ENCODE results near the gene FAU.
"Not testable (repeated sequence)": the region's sequence is repeated elsewhere in the genome, so short reads cannot be mapped to it uniquely, and the experiment has no call there.

FAU gene

DNA sequence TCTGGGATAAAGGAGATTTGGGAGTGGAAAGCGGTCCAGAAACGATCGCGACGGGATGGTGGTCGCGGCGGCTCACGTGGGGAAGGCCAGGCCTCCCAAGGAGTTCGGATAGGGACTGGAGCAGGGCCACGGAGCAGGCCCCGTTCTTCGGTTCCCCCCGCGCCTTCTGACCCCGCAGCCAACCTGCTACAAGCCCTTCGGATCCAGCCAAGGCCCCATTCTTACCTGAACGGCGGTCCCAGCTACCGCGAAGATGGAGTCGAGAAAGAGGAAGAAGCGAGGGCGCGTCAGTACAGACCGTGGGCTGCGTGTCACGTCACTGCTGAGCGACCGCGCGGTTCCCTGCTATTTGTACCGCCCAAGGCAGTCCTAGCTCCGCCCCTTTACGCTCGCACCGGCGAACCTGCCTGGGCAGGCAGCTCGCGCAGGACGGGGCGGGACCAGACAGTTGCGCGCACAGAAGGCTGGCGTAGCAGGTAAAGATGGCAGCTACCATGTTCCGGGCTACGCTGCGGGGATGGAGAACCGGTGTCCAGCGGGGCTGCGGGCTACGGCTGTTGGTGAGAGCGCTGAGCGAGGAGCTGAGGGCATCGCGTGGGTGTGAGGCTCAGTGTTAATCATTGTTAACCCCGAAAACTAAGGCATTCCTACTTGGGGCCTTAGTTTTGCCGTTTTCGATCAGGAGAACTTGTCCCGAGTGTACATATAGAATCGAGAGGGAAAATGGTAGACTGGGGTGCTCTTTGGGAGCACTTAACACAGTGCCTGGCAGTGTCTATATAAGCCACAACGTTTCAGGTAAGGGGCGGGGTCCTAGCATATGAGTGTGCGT, at the start of gene FAU, which contains the start of gene MRPL49:
TSS of gene FAU (minus strand) at position 270 of the 832 bp plus-strand sequence. CDS start 321 bp downstream, outside the sequence.
TSS of gene MRPL49 (plus strand) at position 457 of the 832 bp plus-strand sequence. CDS start at position 483, 26 bp downstream.
- peak; percentile 98 for DNase-seq

DNA sequence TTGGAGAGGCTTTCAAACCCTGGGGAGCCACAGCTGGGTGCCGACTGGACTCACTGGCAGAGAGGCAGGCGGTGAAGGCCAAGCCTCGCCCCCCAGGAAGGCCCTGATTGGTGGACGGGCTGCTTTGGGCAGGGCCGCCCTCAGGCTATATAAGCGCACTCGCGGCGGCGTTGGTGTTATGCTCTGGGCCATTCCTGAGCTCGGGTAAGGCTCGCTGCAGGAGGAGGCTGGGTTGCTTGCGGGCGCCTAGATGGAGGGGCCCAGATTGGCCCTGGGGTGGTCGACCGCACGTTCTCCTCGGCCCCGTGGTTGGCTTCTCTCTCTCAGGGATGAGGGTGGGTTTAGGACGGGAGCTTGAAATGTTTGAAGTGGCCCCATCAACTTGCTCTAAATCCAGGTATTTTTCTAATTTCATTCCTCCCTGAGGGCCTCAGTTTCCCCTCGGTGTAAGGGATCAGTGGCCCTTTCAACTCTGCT, 48.2 kb upstream of the FAU start, which contains the start of gene SPDYC:
TSS of gene SPDYC (plus strand) at position 176 of the 477 bp plus-strand sequence. CDS start 1,125 bp downstream, outside the sequence.
- no peak for DNase-seq

DNA sequence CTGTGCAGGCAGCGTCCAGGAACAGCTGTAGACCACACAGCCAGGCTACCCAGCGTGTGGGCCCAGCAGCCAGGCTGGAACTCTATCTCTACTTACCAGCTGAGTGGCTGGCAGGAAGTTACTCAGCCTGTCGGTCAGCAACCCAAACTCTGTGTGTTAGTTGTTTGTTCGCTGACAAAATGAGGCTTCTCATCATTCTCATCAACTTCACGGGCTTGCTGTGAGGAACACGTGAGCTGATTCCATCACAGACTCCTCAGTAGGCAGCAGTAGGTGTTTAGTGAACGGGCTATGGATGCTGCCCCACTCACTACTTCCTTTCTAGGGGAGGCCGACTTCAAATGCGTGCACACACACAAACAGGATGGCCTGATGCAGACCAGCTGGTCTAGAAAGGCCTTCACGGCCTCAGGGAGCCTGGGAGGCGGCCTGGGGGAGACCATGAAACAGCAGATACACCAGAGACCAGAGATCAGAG, 47.3 kb upstream of the FAU start:
- DNase-seq: no peak

DNA sequence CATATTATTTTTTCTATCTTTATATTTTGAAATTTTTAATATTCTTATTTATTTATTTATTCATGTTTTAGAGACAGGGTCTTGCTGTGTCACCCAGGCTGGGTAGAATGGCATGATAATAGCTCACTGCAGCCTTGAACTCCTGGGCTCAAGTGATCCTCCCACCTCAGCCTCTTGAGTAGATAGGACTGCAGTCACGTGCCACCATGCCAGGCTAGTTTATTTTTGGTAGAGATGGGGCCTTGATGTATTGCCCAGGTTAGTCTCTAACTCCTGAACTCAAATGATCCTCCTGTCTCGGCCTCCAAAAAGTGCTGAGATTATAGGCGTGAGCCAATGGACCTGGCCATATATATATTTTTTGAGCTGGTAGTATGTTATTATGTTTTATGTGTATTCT, 45.7 kb upstream of the FAU start:
- DNase-seq: no peak

DNA sequence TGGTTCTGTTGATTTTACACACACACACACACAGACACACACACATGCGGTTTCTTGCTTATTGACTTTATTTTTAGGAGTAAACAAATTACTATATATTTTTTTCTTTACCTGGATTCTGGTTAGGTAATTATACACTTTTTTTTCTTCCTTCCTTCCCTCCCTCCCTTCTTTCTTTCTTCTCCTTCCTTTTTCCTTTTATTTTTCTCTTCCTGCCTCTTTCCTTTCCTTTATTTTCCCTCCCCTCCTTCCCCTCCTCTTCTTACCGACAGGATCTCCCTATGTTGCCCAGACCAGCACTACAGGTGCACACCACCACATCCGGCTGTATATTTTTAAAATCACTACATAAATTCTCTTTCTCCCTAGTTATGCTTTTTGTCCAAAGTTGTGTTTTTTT, 45.0 kb upstream of the FAU start:
- DNase-seq: no peak

DNA sequence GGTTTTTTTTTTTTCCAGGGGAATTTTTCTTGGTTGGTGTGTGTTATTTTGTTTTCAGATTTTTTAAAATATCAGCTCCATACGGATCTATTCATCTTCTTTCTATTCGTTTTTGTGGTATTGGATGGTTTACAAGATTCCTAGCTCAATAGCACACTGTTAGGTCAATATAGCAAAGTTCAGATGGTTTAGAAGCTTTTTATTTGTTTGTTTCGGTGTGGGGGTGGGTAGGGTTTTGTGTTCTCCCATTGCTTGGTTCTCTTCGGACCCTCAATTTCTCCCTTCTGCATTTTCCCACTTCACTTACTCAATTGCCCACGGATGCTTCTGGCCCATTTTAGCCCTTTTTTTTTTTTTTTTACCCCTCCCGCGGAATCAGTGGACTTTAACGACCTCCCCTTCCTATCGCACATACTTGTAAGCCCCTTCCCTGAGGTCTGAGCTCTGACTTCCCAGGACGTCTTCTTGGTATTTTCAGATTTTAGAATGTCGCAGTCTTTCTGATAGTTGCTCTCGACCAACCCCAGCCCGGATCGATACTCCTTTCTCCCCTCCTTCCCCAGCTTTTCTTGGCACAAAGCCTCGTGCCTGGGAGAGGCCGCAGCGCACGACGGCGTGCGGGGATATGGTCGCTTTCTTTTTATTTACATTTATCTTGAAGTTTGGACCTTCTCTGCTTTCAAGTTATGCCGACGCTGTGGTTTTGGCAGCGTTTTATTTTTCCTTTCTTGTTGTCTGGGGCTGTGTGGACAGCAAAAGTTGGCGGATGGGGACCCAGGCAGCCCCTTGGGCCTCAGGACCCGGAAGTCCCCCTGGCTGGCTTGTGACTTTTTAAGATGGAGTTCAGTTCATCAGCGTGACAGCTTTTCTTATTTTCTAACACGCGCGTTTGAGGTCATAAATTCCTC, 43.7 kb upstream of the FAU start:
- no peak for DNase-seq

DNA sequence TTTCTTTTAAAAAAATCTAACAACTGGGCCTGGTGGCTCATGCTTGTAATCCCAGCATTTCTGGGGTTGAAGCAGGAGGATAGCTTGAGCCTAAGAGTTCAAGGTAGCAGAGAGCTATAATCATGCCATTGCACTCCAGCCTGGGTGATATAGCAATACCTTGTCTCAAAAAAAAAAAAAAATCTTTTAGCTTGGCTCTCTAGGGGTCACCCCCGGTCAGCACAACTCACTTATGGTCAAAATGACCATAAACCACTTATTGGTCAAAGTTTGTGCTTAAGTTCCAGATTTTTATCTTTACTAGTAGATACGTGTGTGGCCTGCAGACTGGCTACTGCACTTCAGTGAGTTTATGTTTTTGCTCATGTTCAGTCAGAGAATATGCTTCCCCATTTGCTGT, 41.8 kb upstream of the FAU start:
- no peak for DNase-seq

DNA sequence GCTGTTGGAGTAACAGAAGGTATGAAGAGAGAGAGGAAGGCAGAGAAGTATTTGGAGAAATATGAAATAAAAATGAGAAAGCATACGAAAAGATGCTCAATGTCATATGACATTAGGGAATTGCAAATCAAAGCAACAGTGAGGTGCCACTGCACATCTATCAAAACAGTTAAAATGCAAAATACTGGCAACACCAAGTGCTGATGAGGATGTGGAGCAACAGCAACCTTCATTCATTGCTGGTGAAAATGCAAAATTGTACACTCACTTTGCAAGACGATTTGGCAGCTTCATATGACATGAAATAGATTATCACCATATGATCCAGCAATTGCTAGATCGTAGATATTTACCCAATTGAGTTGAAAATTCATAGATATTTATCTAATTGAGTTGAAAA, 38.7 kb upstream of the FAU start:
- DNase-seq: no peak

DNA sequence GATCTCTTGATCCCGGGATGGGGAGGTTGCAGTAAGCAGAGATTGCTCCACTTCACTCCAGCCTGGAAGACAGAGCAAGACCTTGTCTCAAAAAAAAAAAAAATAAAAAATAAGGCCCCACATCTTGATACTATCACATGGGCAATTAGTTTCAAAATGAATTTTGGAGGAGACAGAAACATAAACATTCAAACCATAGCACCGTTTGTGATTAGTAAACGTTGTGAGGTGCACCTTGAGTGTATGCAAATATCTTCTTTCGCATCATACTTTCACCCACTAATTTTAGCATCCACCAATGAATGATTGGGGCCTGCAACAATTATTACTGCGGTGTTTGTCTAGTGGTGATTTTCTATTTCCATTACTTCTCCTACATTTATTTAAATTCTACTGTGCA, 37.1 kb upstream of the FAU start:
- no peak for DNase-seq

DNA sequence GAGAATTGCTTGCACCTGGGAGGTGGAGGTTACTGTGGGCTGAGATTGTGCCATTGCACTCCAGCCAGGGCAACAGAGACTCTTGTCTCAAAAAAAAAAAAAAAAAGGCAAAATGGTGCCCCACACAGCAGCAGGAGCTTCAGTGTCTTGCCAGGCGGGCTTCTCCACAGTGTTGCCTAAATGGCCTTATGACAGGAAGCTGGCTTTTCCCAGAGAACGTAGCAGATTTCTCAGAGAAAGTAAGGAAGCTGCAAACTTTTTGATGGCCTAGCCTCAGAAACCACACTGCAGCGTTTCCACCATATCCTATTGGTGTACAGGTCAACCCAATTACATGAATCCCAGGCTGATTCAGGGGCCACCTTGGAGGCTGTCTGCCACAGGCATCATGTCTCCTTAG, 35.4 kb upstream of the FAU start:
- DNase-seq: no peak

DNA sequence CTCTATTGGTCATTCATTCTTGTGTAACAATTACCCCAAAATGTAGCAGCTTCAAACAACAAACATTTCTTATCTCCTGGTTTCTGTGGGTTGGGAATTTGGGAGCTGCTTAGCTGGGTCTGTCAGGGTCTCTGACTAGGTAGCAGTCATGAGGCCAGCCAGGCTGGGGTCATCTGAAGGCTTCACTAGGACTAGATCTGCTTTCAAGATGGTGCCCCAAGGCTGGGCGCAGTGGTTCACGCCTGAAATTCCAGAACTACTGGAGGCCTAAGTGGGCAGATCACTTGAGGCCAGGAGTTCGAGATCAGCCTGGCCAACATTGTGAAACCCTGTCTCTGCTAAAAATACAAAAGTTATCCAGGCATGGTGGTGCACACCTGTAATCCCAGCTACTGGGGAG, 35.0 kb upstream of the FAU start:
- no peak for DNase-seq

DNA sequence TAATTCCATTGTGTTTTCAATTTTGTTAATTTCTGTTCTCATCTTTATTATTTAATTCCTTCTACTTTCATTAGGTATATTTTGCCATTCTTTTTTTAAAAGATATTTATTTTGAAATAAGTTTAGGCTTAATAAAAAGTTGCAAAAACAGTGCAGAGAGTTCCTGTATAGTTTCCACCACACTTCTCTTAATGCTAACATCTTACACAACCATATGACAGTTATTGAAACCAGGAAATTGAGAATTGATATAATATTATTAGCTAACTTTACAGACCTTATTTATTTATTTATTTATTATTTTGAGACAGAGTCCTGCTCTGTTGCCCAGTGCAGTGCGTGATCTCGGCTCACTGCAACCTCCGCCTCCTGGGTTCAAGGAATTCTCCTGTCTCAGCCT, 34.3 kb upstream of the FAU start:
- no peak for DNase-seq

DNA sequence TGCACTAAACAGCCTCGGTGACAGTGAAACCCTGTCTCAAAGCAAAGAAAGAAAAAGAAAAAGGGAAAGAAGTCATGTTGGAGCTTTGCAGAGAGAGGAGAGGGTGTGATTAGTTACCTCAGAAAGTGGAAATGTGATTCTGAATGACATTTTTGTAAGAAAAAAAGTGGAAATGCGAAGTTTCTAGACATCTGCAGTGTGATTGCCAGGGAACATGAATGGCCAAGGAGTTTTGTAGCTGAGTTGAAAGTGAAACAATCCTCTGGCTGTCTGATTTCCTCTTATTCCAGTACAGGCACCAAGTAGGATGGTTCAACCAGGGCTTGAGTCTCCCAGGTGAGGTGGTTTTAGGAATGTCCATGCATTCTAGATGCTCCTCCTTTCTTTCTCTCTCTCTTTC, 30.2 kb upstream of the FAU start:
- DNase-seq: no peak

DNA sequence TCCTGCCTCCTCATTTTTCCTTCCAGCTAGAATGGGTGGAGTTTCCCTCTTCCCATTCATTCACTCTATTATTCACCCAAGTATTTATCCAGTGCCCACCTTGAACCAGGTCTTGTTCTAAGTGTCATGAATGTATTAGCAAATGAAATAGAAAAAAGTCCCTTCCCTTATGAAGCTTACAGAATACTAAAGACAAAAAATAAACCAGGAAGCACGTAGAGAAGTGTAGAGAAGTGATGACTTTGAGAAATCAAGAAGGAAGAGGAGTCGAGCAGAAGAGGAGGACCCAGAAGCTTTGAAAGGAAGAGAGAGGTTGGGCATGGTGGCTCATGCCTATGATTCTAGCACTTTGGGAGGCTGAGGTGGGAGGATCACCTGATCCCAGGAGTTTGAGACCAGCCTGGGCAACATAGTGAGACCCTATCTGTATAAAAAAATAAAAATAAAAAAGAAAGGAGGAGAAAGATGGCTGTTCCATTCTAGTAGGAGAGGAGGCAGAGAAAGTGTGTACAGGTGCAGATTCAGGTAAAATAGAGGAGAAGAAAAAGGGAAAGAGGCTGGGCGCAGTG, 29.5 kb upstream of the FAU start:
- no peak for DNase-seq

DNA sequence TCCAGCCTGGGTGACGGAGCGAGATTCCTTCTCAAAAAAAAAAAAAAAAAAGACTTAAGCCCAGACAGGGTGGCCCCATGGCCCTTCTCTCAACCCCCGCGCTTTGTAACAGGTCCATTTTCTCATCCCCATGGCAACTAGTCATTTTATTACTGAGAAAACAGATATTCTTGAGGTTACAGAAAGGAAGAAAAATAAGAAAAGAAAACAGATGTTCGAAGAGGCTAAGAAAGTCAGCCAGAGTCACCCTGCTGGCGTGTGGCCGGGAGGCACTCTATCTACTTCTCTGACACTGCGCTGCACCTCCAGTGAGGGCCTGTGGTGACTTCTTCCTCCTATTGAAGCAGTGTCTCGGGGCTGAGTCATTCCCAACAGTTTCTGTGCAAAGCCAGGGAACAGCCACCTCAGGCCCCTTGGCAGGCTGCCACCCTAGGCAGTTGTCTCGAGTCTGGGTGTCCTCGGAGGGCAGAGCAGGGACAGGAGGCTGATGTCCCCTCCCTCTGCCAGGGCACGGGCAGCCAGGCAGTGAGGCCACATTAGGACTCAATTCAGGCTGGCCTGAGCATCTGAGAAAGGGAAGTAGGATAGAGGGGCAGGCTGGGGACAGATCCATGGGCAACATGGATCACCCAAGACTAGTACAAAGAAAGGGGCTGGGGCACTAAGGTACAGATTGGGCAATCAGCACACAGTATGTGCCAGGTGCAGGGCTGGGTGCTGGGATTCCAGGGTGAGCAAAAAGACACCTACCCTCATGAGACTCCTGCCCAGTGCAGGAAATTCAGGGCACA, 28.8 kb upstream of the FAU start:
- no peak for DNase-seq

DNA sequence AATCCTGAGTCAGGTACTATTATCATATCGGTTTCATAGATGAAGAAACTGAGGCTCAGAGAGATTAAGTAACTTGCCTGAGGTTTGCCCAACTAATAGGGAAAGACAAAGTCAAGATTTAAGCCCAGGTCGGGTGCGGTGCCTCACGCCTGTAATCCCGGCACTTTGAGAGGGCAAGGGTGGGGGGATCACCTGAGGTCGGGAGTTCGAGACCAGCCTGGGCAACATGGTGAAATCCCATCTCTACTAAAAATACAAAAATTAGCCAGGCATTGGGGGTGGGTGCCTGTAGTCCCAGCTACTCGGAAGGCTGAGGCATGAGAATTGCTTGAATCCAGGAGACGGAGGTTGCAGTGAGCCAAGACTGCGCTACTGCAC, 28.2 kb upstream of the FAU start:
- DNase-seq: not testable (repeated sequence)

DNA sequence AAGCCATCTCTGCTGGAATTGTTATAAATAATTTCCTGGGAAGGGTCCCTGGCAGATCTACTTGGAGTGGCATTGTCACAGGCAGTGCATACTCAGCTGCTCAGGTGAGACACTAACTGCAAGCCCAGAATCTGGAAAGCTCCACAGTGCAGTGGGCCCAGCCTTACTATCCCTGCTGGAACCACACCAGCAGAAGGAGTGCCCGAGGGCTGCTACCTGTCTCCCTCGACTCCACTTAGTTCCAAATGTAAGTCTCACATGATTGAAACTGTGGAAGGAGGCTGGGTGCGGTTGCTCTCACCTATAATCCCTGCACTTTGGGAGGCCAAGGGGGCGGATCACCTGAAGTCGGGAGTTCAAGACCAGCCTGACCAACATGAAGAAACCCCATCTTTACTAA, 26.7 kb upstream of the FAU start:
- DNase-seq: no peak

DNA sequence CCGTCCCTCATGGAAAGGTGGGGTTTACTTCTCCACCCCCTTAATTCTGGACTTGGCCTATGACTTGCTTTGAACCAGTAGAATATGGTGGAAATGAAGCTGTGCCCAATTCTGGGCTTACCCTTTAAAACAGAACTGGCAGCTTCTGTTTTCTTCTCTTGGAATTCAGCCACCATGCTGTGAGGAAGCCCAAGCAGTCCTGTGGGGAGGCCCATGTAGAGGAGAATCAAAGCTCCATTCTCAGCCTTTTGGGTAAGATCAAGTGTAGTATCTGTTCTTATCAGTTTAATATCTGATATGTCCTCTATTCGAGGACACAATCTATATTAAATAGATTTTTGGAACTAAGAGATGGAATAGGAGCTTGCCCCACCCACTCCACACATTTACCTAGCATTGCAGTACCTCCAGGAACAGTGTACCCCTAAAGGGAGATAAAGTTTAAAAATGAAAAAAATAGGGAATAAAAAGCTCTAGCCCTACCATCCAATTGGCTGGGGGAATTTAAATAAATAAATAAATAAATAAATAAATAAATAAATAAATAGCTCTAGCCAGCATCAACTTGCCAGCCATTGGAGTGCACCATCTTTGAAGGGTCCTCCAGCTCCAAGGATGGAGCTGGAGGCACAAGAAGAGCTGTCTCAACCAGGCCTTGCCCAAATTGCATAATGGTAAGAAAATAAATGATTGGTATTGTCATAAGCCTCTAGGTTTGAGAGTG, 25.6 kb upstream of the FAU start:
- DNase-seq: no peak

DNA sequence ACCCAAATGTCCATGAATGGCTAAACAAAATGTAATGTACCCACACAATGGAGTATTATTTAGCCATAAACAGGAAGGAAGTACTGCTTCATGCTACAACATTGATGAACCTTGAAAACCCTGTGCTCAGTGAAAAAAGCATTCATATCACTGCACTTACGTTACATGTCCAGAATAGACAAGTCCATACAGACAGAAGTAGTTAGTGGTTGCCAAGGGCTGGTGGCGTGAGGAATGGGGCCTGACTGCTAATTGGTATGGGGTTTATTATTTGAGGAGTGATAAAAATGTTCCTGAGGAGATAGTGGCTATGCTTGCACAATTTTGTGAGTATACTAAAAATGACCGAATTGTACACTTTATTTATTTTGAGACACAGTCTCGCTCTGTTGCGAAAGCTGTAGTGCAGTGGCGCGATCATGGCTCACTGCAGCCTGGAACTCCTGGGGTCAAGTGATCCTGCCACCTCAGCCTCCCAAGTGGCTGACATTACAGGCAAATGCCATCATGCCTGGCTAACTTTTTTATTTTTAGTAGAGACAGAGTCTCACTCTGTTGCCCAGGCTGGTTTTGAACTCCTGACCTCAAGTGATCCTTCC, 20.1 kb upstream of the FAU start:
- DNase-seq: no peak

DNA sequence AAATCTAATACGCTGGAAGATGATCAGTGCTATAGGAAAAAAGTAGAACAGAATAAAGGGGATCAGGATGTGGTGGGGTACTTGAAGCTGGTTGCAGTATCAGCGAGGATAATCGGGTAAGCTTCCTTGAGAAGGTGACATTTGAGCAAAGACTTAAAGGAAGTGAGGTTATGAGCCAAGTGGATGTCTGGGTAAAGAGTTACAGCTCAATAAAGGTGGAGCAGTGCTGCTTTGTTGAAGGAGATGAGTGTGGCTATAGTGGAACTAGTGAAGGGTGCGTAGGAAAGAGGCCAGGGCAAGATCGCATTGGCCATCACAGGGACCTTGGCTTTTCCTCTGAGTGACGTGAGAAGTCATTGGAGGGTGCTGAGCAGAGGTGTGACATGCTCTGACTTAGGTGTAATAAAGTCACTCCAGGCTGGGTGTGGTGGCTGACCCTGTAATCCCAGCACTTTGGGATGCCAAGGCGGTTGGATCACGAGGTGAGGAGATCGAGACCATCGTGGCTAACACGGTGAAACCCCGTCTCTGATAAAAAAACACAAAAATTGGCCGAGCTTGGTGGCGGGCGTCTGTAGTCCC, 14.7 kb upstream of the FAU start:
- DNase-seq: no peak

DNA sequence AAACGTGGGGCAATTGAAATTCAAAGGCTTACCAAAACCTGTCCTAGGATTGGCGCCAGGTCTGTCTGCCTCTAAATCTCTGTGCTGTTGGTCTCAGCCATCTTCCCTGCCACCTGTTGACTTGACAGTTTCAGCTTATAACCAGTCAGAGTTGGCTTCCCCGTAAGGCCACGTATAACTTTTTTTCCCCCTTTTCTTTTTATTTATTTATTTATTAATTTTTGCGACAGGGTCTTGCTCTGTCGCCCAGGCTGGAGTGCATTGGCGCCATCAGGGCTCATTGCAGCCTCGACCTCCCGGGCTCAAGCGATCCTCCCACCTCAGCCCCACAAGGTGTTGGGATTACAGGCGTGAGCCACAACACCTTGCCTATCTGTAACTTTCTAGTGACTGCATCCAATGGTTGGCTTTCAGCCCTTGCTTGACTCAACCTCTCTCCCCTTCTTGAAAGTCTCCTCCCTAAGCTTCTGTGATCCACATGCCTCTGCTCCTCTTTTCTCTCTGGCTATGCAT, 13.8 kb upstream of the FAU start:
- no peak for DNase-seq
